Ovary (tissue), 9 donors: ENCODE results near the gene NEO1. TPM values are rescaled to one million over a fixed set of nuclear protein-coding genes. Genes with fewer than 3 reads are reported as not detected.

Experiments used
- DNase-seq, 5 donors: peaks; one replicate each; pipeline ENCODE4 v3.0.0-alpha.2; 2019 to 2020
- H3K27ac ChIP-seq, 2 donors: fragments of 200-600 bp; one replicate each; pipeline versions ENCODE4 v1.5.1 to v1.8.0; 2019 to 2022
- H3K27me3 ChIP-seq: fragments of 200-600 bp; one replicate; pipeline ENCODE4 v1.8.0; 2022
- H3K36me3 ChIP-seq: fragments of 200-600 bp; sonication (generic); one replicate; pipeline ENCODE4 v1.5.1; 2019
- H3K4me1 ChIP-seq: one replicate; pipeline ENCODE4 v1.8.1; 2013; ENCODE audit warnings: mild to moderate bottlenecking, moderate library complexity; ENCODE audit not compliant: insufficient read depth
- H3K4me3 ChIP-seq: fragments of 200-600 bp; sonication (generic); one replicate; pipeline ENCODE4 v1.5.1; 2017
- H3K9me3 ChIP-seq, 2 donors: fragments of 200-600 bp in 1 of 2; sonication (generic) in 1 of 2; one replicate each; pipeline versions ENCODE4 v1.5.1 to v1.8.1; 2013 to 2019; ENCODE audit warnings: mild to moderate bottlenecking in 1 of 2, moderate library complexity in 1 of 2
- EP300 ChIP-seq: sonication (generic); formaldehyde crosslinking; IDR thresholded peaks from one replicate; pipeline ENCODE4 v1.6.1; 2017; ENCODE audit warnings: antibody characterized with exemption
- POLR2A ChIP-seq: fragments of 450-650 bp; IDR thresholded peaks from one replicate; pipeline ENCODE4 v1.6.1; 2017; ENCODE audit warnings: antibody characterized with exemption, mild to moderate bottlenecking, moderate library complexity
- WGBS, 3 donors: extraction: QIAGEN DNeasy Blood & Tissue Kit in 1 of 3; methylation state at CpG; one replicate each; pipeline versions ENCODE4 v1.1.5 to v1.1.7; 2013 to 2017; 5-methylcytosine and 5-hydroxymethylcytosine counted together
- intact Hi-C, 4 donors: fragments of 100-400 bp; cut with DNase I; formaldehyde crosslinking; loops; one replicate each; pipeline versions ENCODE4 v1.11.0 to v1.15.1; 2022 to 2023
- polyA plus RNA-seq, 2 donors: library from polyadenylated mRNA; stranded (reverse); fragments of 200-250 nt in 1 of 2; fragments of 350-450 nt in 1 of 2; fragmentation: Illumina TruSeq in 1 of 2; extraction: RNeasy Lipid Tissue Mini Kit (QIAGEN cat#74804) in 1 of 2; gene quantifications; one replicate each; pipeline ENCODE4 v1.2.3, GENCODE V29; 2013 to 2014
- total RNA-seq, 7 donors: library from RNA; depleted of rRNA in 2 of 7; stranded (reverse); fragments of >200 nt in 2 of 7; fragmentation: NEBNext Ultra II Directional in 3 of 7; extraction: Animal tissue kit (Norgen Biotek cat#: 25700) in 3 of 7; gene quantifications; one replicate each; pipeline versions ENCODE4 v1.1.0 to v1.2.4, GENCODE V29; 2016 to 2023
- TF ChIP-seq, protein P1 (sequence below), 3 donors: fragments of 450-650 bp in 2 of 3; fragments of 200-600 bp in 1 of 3; IDR thresholded peaks; one replicate each; pipeline versions ENCODE4 v1.5.1 to v1.8.0; 2016 to 2022; ENCODE audit warnings: antibody characterized with exemption in 3 of 3, mild to moderate bottlenecking in 1 of 3
- donor health status: DM: no; HTN: no; CAD: no; lungs with moderate emphysema.
- donor health status: DM: no; HTN: no; CAD: no.
- donor health status: Bipolar disorder and iron deficiency.
- donor health status: DM: yes; HTN: yes; CAD: no.
- donor health status: DM: no; HTN: no; CAD: no.
- donor health status: DM: yes; HTN: yes; CAD: no.

The NEO1 gene
- total and polyA plus RNA-seq, 9 donors, result 22.8 to 54.7 (median 40.7) TPM

GRCh38 chr15:73127302-73127936 is 75.2 kb downstream of the NEO1 start:
- no peak for DNase-seq
- 88 to 95% (median 89%) methylated on average over 2 of the region's 2 CpGs for WGBS, 3 donors
- TF ChIP-seq EP300, result no peak
- no peak for TF ChIP-seq POLR2A
- TF ChIP-seq, protein P1, sequence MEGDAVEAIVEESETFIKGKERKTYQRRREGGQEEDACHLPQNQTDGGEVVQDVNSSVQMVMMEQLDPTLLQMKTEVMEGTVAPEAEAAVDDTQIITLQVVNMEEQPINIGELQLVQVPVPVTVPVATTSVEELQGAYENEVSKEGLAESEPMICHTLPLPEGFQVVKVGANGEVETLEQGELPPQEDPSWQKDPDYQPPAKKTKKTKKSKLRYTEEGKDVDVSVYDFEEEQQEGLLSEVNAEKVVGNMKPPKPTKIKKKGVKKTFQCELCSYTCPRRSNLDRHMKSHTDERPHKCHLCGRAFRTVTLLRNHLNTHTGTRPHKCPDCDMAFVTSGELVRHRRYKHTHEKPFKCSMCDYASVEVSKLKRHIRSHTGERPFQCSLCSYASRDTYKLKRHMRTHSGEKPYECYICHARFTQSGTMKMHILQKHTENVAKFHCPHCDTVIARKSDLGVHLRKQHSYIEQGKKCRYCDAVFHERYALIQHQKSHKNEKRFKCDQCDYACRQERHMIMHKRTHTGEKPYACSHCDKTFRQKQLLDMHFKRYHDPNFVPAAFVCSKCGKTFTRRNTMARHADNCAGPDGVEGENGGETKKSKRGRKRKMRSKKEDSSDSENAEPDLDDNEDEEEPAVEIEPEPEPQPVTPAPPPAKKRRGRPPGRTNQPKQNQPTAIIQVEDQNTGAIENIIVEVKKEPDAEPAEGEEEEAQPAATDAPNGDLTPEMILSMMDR (IDR thresholded peaks at IDR 0.05), result no peak
- Histone ChIP-seq H3K27me3 (no peaks in the 10 kb centered on the region), H3K27ac (no peak overlapping the region), H3K36me3 (no peaks in the 10 kb centered on the region), H3K4me3 (no peak overlapping the region), H3K9me3 (no peaks in the 10 kb centered on the region), H3K4me1 (no peaks in the 10 kb centered on the region)
- intact Hi-C loops, result no loop called here

DNA sequence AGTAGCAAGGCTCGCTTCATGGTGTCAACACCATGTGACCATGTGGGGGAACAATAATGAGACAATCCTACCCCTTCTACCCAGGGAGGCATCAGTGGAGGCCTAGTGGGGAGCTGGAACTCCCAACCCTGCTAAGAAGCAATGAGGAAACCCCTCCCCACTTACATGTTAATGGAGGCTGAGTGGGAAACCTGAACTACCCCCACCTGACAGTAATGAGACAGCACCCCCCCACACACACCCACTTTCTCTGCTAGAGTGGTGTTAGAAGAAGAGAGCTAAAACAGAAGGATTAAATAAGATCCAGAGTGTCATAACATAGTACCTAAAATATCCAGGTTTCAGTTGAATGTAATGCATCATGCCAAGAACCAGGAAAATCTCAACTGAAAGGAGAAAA is 78.6 kb downstream of the NEO1 start:
- Histone ChIP-seq H3K36me3 (no peaks in the 10 kb centered on the region), H3K9me3 (no peaks in the 10 kb centered on the region), H3K4me3 (no peak overlapping the region), H3K27ac (no peak overlapping the region), H3K27me3 (no peaks in the 10 kb centered on the region), H3K4me1 (no peaks in the 10 kb centered on the region)
- 93 to 100% (median 100%) methylated on average over 1 of the region's 1 CpG for WGBS, 3 donors
- no peak for DNase-seq
- TF ChIP-seq, protein P1 (IDR thresholded peaks at IDR 0.05), result no peak
- TF ChIP-seq EP300 (no peak), POLR2A (no peak)
- intact Hi-C loops, result no loop called here

DNA sequence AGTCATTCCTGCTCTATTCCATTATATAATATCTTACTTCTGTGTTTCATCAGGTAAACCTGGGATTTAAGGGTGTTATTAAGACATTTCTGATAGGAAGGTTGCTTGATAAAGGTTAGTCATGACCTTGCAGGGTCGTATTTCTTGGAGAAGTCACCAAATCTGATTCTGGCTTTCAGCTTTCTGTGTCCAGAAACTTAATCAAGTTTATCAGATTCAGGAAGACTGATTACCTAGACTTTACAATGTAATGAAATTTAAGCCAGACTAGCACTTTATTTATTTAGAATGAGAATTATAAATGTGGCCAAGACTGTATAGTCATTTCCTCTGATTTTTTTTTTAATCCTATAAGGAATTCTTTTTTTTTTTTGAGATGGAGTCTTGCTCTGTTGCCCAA is 81.9 kb downstream of the NEO1 start:
- WGBS, 3 donors, result 76 to 88% (median 82%) methylated on average over 1 of the region's 1 CpG
- no peak for DNase-seq
- H3K27ac ChIP-seq, result no peak overlapping the region
- TF ChIP-seq, protein P1 (IDR thresholded peaks at IDR 0.05), result no peak
- TF ChIP-seq POLR2A (no peak), EP300 (no peak)
- H3K4me3 ChIP-seq, result no peak overlapping the region
- H3K36me3 ChIP-seq, result no peaks in the 10 kb centered on the region
- H3K9me3 ChIP-seq, result no peaks in the 10 kb centered on the region
- H3K27me3 ChIP-seq, result no peaks in the 10 kb centered on the region
- H3K4me1 ChIP-seq, result no peaks in the 10 kb centered on the region
- intact Hi-C loops, result no loop called here

DNA sequence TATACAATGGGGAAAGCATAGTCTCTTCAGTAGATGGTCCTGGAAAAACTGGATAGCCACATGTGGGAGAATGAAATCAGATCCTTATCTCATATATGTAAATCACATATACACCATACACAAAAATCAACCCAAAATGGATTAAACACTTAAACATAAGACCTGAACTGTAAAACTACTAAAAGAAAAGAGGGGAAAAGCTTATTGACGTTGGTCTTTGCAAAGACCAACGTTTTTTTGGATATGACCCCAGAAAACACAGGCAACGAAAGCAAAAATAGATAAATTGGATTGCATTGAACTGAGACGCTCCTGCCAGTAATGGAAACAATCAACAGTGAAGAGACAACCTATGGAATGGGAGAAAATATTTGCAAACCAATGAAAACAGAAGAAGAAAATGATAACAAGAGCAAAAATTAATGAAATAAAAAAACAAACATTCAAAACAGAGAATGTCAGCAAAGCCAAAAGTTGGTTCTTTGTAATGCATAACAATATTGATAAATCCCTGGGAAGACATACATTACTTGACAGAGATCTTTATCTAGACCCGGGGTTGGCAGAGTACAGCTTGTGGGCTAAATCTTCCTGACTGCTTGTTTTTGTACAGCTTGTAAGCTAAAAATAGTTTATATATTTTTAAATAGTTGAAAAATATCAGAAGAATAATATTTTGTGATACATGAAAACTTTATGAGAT is 86.9 kb downstream of the NEO1 start:
- Histone ChIP-seq H3K36me3 (no peaks in the 10 kb centered on the region), H3K27me3 (no peaks in the 10 kb centered on the region), H3K4me3 (no peak overlapping the region), H3K4me1 (peaks cover 1% of the 10 kb centered on the region), H3K9me3 (no peaks in the 10 kb centered on the region), H3K27ac (no peak overlapping the region)
- intact Hi-C loops, result no loop called here
- TF ChIP-seq POLR2A, result no peak
- TF ChIP-seq, protein P1 (IDR thresholded peaks at IDR 0.05), result no peak
- TF ChIP-seq EP300, result no peak
- DNase-seq, result no peak
- 8 to 23% (median 11%) methylated on average over 5 of the region's 5 CpGs for WGBS, 3 donors
